GM12801 (cell line): ENCODE results near the gene ATXN1.

ENCODE experiments used
- TF ChIP-seq, protein P1 (sequence below): IDR thresholded peaks from one replicate; pipeline ENCODE4 v1.5.1; 2011; ENCODE audit warnings: control low read depth; ENCODE audit not compliant: insufficient read length; ENCODE audit errors: extremely low read depth

The ATXN1 gene

GRCh38 chr6:16369140-16369745 is 392.0 kb downstream of the ATXN1 start:
- TF ChIP-seq, protein P1, sequence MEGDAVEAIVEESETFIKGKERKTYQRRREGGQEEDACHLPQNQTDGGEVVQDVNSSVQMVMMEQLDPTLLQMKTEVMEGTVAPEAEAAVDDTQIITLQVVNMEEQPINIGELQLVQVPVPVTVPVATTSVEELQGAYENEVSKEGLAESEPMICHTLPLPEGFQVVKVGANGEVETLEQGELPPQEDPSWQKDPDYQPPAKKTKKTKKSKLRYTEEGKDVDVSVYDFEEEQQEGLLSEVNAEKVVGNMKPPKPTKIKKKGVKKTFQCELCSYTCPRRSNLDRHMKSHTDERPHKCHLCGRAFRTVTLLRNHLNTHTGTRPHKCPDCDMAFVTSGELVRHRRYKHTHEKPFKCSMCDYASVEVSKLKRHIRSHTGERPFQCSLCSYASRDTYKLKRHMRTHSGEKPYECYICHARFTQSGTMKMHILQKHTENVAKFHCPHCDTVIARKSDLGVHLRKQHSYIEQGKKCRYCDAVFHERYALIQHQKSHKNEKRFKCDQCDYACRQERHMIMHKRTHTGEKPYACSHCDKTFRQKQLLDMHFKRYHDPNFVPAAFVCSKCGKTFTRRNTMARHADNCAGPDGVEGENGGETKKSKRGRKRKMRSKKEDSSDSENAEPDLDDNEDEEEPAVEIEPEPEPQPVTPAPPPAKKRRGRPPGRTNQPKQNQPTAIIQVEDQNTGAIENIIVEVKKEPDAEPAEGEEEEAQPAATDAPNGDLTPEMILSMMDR = no peak

DNA sequence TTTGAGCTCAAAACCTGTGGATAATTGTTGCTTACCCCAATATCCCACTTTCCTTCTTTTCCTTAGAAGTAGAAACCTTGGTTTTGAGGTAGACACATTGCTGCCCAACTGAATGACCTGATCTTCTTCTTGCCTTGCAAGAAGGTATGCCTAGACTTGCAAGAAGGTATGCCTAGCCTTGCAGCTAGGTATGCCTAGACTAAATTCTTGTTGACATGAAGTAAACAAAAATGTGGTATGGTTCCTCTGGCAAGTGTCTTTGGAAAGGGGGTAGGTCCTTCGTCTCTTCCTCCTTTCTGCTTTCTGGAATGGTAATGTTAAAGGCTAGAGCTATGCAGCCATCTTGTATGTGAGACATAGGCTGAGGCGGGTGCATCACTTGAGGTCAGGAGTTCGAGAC is 393.7 kb downstream of the ATXN1 start:
- TF ChIP-seq, protein P1 = no peak

GRCh38 chr6:16363749-16364148 is 397.5 kb downstream of the ATXN1 start:
- TF ChIP-seq, protein P1 = no peak

GRCh38 chr6:16362819-16363589 is 398.3 kb downstream of the ATXN1 start:
- TF ChIP-seq, protein P1 = no peak

GRCh38 chr6:16362296-16362695 is 399.0 kb downstream of the ATXN1 start:
- TF ChIP-seq, protein P1 = no peak

GRCh38 chr6:16361861-16362260 is 399.4 kb downstream of the ATXN1 start:
- TF ChIP-seq, protein P1 = no peak

- TF ChIP-seq, protein P1 = no peak
Observed at GRCh38 chr6:16361121-16361520, 400.1 kb downstream of the ATXN1 start.
